ENCODE measurements around the gene DTNB. TPM values are rescaled to one million over a fixed set of nuclear protein-coding genes. Genes with fewer than 3 reads are reported as not detected.
"Not testable (repeated sequence)": the region's sequence is repeated elsewhere in the genome, so short reads cannot be mapped to it uniquely, and the experiment has no call there.

Gene DTNB
- total RNA-seq, 1 donor from 2014 or later = 2.9 TPM

- DNase-seq (ENCODE audit: low read depth) = no peak
Observed at GRCh38 chr2:25421820-25422411, 251.5 kb downstream of the DTNB start.

GRCh38 chr2:25421289-25421688, 252.1 kb downstream of the DTNB start:
- DNase-seq (ENCODE audit: low read depth) = no peak

GRCh38 chr2:25420820-25421237, 252.5 kb downstream of the DTNB start:
- no peak for DNase-seq (ENCODE audit: low read depth)

- DNase-seq (ENCODE audit: low read depth) = no peak
Observed at GRCh38 chr2:25419678-25420242, 253.6 kb downstream of the DTNB start.

- DNase-seq (ENCODE audit: low read depth) = no peak
Observed at GRCh38 chr2:25418944-25419677, 254.3 kb downstream of the DTNB start.

- no peak for DNase-seq (ENCODE audit: low read depth)
Observed at GRCh38 chr2:25417715-25418369, 255.5 kb downstream of the DTNB start.

GRCh38 chr2:25416674-25417073, 256.7 kb downstream of the DTNB start:
- no peak for DNase-seq (ENCODE audit: low read depth)

- no peak for DNase-seq (ENCODE audit: low read depth)
Observed at GRCh38 chr2:25414781-25415180, 258.6 kb downstream of the DTNB start.

- DNase-seq (ENCODE audit: low read depth) = not testable (repeated sequence)
Observed at GRCh38 chr2:25413409-25413808, 260.0 kb downstream of the DTNB start.

- DNase-seq (ENCODE audit: low read depth) = no peak
Observed at GRCh38 chr2:25411753-25412152, 261.6 kb downstream of the DTNB start.

- DNase-seq (ENCODE audit: low read depth) = no peak
Observed at GRCh38 chr2:25411281-25411680, 262.1 kb downstream of the DTNB start.

GRCh38 chr2:25410370-25410769, 263.0 kb downstream of the DTNB start:
- DNase-seq (ENCODE audit: low read depth) = no peak

GRCh38 chr2:25409468-25409867, 263.9 kb downstream of the DTNB start:
- DNase-seq (ENCODE audit: low read depth) = no peak

GRCh38 chr2:25409044-25409443, 264.3 kb downstream of the DTNB start:
- no peak for DNase-seq (ENCODE audit: low read depth)

- DNase-seq (ENCODE audit: low read depth) = no peak
Observed at GRCh38 chr2:25405611-25406295, 267.6 kb downstream of the DTNB start.

- DNase-seq (ENCODE audit: low read depth) = not testable (repeated sequence)
Observed at GRCh38 chr2:25403120-25403760, 270.1 kb downstream of the DTNB start.

GRCh38 chr2:25402477-25402876, 270.9 kb downstream of the DTNB start:
- no peak for DNase-seq (ENCODE audit: low read depth)

- DNase-seq (ENCODE audit: low read depth) = no peak
Observed at GRCh38 chr2:25401307-25402026, 271.9 kb downstream of the DTNB start.

- DNase-seq (ENCODE audit: low read depth) = no peak
Observed at GRCh38 chr2:25400576-25401216, 272.7 kb downstream of the DTNB start.

- no peak for DNase-seq (ENCODE audit: low read depth)
Observed at GRCh38 chr2:25400169-25400568, 273.2 kb downstream of the DTNB start.
